GM12878 (cell line): ENCODE data around the gene YWHAG. TPM values are rescaled to one million over a fixed set of nuclear protein-coding genes. Genes with fewer than 3 reads are reported as not detected.

Source experiments
- FOXK2 ChIP-seq: fragments of 450-650 bp; IDR thresholded peaks from 2 replicates; pipeline ENCODE4 v1.6.1; 2017; ENCODE audit warnings: mild to moderate bottlenecking, moderate library complexity
- FOXM1 ChIP-seq: IDR thresholded peaks from 2 replicates; pipeline ENCODE4 v1.6.1; 2012; ENCODE audit warnings: low read depth, mild to moderate bottlenecking, inconsistent platforms, low read length, moderate library complexity
- JUND ChIP-seq: IDR thresholded peaks from 2 replicates; pipeline ENCODE4 v1.6.1; 2012; ENCODE audit warnings: low read depth, mild to moderate bottlenecking, low read length, improper control_type of control experiment, moderate library complexity
- KLF5 ChIP-seq: fragments of 450-650 bp; IDR thresholded peaks from 2 replicates; pipeline ENCODE4 v1.6.1; 2014; ENCODE audit warnings: mild to moderate bottlenecking; ENCODE audit not compliant: partially characterized antibody
- RAD51 ChIP-seq: fragments of 450-650 bp; IDR thresholded peaks from 2 replicates; pipeline ENCODE4 v1.6.1; 2016; ENCODE audit warnings: moderate library complexity, mild to moderate bottlenecking, inconsistent platforms
- SIN3A ChIP-seq: IDR thresholded peaks from 2 replicates; pipeline ENCODE4 v1.6.1; 2012; ENCODE audit warnings: low read depth, low read length, improper control_type of control experiment
- SPI1 ChIP-seq: IDR thresholded peaks from 2 replicates; pipeline ENCODE4 v1.6.1; 2011; ENCODE audit warnings: low read depth, mild to moderate bottlenecking, low read length, moderate library complexity, borderline replicate concordance; ENCODE audit not compliant: insufficient read depth
- SREBF1 ChIP-seq: IDR thresholded peaks from 2 replicates; pipeline ENCODE4 v1.6.1; 2012; ENCODE audit warnings: mild to moderate bottlenecking, low read length
- WRNIP1 ChIP-seq: IDR thresholded peaks from 2 replicates; pipeline ENCODE4 v1.6.1; 2011; ENCODE audit warnings: low read depth, low read length, improper control_type of control experiment, borderline replicate concordance
- YBX1 ChIP-seq: fragments of 450-650 bp; IDR thresholded peaks from 2 replicates; pipeline ENCODE4 v1.6.1; 2016; ENCODE audit warnings: antibody characterized with exemption
- ZNF384 ChIP-seq: IDR thresholded peaks from 2 replicates; pipeline ENCODE4 v1.6.1; 2012; ENCODE audit warnings: low read depth, mild to moderate bottlenecking, low read length, improper control_type of control experiment, borderline replicate concordance
- polyA plus RNA-seq, 11 experiments: library from polyadenylated mRNA; depleted of rRNA in 4 of 11; unstranded in 6 of 11; stranded (reverse) in 5 of 11; fragments of >200 nt; fragmentation: Nextera tagmentation in 4 of 11; fragmentation: Illumina TruSeq in 1 of 11; extraction: Ambion mirVana in 4 of 11; extraction: Trizol in 1 of 11; gene quantifications; 1 replicate in 1 of 11; 2 replicates in 10 of 11; pipeline versions ENCODE4 v1.2.1 to v1.2.3, GENCODE V29; 2011 to 2016; ENCODE audit warnings: inconsistent platforms in 2 of 11, missing spikeins in 2 of 11, low read depth in 1 of 11
- total RNA-seq, 4 experiments: library from RNA; depleted of rRNA in 3 of 4; stranded (reverse); fragments of >200 nt in 3 of 4; fragmentation: Illumina TruSeq in 1 of 4; extraction: Trizol in 1 of 4; gene quantifications; 2 replicates each; pipeline versions ENCODE4 v1.2.1 to v1.2.3, GENCODE V29; 2013 to 2021
- TF ChIP-seq, protein P1 (sequence below): fragments of 450-650 bp; IDR thresholded peaks from 2 replicates; pipeline ENCODE4 v1.6.1; 2017; ENCODE audit warnings: borderline replicate concordance
- TF ChIP-seq, protein P2 (sequence below): IDR thresholded peaks from 2 replicates; pipeline ENCODE4 v1.6.1; 2011; ENCODE audit warnings: low read depth, mild to moderate bottlenecking, low read length, moderate library complexity, borderline replicate concordance; ENCODE audit errors: extremely low read depth
- TF ChIP-seq, protein P3 (sequence below): fragments of 150-350 bp; IDR thresholded peaks from 2 replicates; pipeline ENCODE4 v1.6.1; 2014; ENCODE audit warnings: mild to moderate bottlenecking, low read depth, low read length
- TF ChIP-seq, protein P4 (sequence below): fragments of 450-650 bp; IDR thresholded peaks from 2 replicates; pipeline ENCODE4 v1.6.1; 2016; ENCODE audit warnings: mild to moderate bottlenecking, moderate library complexity, borderline replicate concordance
- TF ChIP-seq, protein P5 (sequence below), 3 experiments: IDR thresholded peaks in 2 of 3; conservative IDR thresholded peaks in 1 of 3; 2 replicates each; pipeline ENCODE4 v1.5.1; 2011; ENCODE audit warnings: low read depth in 3 of 3, low read length in 3 of 3, mild to moderate bottlenecking in 3 of 3, control low read depth in 2 of 3, moderate library complexity in 2 of 3, inconsistent platforms in 1 of 3, mixed read lengths in 1 of 3; ENCODE audit not compliant: control insufficient read depth in 2 of 3, insufficient read depth in 1 of 3; ENCODE audit errors: extremely low read depth in 1 of 3
- TF ChIP-seq, protein P6 (sequence below): IDR thresholded peaks from 2 replicates; pipeline ENCODE4 v1.6.1; 2011; ENCODE audit warnings: borderline replicate concordance, low read depth, mild to moderate bottlenecking, moderate library complexity, low read length; ENCODE audit not compliant: insufficient read depth, poor library complexity, severe bottlenecking

YWHAG gene
- total and polyA plus RNA-seq, 10 of the 15 experiments (the other 5 are each of a cell fraction or from before 2014, with no cell fraction given): 20.2 to 157 (median 41.3) TPM

DNA sequence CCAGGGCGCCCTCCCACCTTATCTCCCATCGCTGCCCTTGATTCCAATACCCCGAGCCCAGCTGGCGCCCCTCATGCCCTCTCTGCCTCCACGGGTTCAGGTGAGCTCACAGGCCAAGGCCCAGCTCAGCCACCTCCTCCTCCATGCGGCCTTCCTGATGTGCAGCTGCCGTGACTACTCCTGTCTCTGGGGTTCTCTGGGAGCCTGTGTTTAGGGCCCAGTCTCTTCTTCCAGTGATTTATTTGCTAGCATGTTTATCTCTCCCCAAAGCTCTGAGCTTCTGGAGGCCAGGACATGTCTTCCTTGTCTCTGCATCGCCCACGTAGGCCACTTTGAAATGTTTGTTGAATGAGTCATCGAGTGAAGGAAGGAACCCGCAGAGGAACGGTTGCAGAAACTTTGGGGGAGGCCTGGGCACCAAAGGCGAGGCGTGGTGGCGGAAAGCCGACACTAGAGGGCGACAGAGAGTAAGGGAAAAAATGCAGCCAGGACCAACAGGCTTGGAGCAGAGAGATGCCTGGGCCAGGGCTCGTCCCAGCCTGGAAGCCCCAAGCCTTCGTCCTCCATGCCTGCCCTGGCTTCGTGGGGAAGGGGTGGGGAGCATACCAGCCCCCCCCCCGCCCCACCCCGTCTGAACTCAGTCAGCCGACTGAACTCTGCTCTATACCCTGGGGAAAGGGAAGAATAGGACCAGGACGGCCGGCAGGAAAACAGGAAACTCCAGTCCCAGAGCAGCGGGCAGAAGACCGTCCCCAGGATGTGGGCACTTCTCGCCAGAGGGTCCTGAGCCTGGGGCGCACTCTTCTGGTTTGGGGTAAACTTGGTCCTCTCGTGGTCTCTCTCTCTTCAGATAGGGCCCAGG is 67.2 kb downstream of the YWHAG start (continued):
- TF ChIP-seq, protein P1, sequence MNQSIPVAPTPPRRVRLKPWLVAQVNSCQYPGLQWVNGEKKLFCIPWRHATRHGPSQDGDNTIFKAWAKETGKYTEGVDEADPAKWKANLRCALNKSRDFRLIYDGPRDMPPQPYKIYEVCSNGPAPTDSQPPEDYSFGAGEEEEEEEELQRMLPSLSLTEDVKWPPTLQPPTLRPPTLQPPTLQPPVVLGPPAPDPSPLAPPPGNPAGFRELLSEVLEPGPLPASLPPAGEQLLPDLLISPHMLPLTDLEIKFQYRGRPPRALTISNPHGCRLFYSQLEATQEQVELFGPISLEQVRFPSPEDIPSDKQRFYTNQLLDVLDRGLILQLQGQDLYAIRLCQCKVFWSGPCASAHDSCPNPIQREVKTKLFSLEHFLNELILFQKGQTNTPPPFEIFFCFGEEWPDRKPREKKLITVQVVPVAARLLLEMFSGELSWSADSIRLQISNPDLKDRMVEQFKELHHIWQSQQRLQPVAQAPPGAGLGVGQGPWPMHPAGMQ: no peak
- TF ChIP-seq, protein P2, sequence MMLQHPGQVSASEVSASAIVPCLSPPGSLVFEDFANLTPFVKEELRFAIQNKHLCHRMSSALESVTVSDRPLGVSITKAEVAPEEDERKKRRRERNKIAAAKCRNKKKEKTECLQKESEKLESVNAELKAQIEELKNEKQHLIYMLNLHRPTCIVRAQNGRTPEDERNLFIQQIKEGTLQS: no peak
- TF ChIP-seq ZNF384: no peak
- TF ChIP-seq, protein P3, sequence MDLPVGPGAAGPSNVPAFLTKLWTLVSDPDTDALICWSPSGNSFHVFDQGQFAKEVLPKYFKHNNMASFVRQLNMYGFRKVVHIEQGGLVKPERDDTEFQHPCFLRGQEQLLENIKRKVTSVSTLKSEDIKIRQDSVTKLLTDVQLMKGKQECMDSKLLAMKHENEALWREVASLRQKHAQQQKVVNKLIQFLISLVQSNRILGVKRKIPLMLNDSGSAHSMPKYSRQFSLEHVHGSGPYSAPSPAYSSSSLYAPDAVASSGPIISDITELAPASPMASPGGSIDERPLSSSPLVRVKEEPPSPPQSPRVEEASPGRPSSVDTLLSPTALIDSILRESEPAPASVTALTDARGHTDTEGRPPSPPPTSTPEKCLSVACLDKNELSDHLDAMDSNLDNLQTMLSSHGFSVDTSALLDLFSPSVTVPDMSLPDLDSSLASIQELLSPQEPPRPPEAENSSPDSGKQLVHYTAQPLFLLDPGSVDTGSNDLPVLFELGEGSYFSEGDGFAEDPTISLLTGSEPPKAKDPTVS: 0 out of 2 replicates have a peak, but pooled peaks have one; percentile 6
- TF ChIP-seq, protein P4, sequence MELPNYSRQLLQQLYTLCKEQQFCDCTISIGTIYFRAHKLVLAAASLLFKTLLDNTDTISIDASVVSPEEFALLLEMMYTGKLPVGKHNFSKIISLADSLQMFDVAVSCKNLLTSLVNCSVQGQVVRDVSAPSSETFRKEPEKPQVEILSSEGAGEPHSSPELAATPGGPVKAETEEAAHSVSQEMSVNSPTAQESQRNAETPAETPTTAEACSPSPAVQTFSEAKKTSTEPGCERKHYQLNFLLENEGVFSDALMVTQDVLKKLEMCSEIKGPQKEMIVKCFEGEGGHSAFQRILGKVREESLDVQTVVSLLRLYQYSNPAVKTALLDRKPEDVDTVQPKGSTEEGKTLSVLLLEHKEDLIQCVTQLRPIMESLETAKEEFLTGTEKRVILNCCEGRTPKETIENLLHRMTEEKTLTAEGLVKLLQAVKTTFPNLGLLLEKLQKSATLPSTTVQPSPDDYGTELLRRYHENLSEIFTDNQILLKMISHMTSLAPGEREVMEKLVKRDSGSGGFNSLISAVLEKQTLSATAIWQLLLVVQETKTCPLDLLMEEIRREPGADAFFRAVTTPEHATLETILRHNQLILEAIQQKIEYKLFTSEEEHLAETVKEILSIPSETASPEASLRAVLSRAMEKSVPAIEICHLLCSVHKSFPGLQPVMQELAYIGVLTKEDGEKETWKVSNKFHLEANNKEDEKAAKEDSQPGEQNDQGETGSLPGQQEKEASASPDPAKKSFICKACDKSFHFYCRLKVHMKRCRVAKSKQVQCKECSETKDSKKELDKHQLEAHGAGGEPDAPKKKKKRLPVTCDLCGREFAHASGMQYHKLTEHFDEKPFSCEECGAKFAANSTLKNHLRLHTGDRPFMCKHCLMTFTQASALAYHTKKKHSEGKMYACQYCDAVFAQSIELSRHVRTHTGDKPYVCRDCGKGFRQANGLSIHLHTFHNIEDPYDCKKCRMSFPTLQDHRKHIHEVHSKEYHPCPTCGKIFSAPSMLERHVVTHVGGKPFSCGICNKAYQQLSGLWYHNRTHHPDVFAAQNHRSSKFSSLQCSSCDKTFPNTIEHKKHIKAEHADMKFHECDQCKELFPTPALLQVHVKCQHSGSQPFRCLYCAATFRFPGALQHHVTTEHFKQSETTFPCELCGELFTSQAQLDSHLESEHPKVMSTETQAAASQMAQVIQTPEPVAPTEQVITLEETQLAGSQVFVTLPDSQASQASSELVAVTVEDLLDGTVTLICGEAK: no peak
- TF ChIP-seq, protein P5, sequence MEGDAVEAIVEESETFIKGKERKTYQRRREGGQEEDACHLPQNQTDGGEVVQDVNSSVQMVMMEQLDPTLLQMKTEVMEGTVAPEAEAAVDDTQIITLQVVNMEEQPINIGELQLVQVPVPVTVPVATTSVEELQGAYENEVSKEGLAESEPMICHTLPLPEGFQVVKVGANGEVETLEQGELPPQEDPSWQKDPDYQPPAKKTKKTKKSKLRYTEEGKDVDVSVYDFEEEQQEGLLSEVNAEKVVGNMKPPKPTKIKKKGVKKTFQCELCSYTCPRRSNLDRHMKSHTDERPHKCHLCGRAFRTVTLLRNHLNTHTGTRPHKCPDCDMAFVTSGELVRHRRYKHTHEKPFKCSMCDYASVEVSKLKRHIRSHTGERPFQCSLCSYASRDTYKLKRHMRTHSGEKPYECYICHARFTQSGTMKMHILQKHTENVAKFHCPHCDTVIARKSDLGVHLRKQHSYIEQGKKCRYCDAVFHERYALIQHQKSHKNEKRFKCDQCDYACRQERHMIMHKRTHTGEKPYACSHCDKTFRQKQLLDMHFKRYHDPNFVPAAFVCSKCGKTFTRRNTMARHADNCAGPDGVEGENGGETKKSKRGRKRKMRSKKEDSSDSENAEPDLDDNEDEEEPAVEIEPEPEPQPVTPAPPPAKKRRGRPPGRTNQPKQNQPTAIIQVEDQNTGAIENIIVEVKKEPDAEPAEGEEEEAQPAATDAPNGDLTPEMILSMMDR (IDR thresholded peaks at IDR 0.05 in 2 of 3, conservative IDR thresholded peaks at IDR 0.05 in 1 of 3; ENCODE audit: control insufficient read depth in 2 of 3, extremely low read depth in 1 of 3, insufficient read depth in 1 of 3, low read depth in 3 of 3, low read length in 3 of 3): peak; percentile 95 to 98 (median 98); a peak in 5 of 6 replicates
- TF ChIP-seq WRNIP1: no peak
- TF ChIP-seq SIN3A: no peak
- TF ChIP-seq KLF5: no peak
- TF ChIP-seq YBX1: no peak
- no peak for TF ChIP-seq SREBF1
- TF ChIP-seq FOXM1: 0 out of 2 replicates have a peak, but pooled peaks have one; percentile 65
- TF ChIP-seq SPI1: peak; percentile 27; the same call in 1 of the 2 replicates
- TF ChIP-seq FOXK2: no peak
- TF ChIP-seq JUND: no peak
- TF ChIP-seq, protein P6, sequence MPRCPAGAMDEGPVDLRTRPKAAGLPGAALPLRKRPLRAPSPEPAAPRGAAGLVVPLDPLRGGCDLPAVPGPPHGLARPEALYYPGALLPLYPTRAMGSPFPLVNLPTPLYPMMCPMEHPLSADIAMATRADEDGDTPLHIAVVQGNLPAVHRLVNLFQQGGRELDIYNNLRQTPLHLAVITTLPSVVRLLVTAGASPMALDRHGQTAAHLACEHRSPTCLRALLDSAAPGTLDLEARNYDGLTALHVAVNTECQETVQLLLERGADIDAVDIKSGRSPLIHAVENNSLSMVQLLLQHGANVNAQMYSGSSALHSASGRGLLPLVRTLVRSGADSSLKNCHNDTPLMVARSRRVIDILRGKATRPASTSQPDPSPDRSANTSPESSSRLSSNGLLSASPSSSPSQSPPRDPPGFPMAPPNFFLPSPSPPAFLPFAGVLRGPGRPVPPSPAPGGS: no peak
- no peak for TF ChIP-seq RAD51
